ENCODE measurements around the gene RBBP8.

- TF ChIP-seq CTCF (IDR thresholded peaks at IDR 0.05): no peak
- no peak for TF ChIP-seq POLR2A (IDR thresholded peaks at IDR 0.05)
Measured at GRCh38 chr18:23062011-23062410, 128.9 kb downstream of the RBBP8 start.
